NCI-H2029 (cell line): ENCODE measurements around the gene OOSP3.

Experiments used
- DNase-seq: peaks from one replicate; lab custom pipeline; 2025; lab: John Stamatoyannopoulos, UW

The OOSP3 gene

DNA sequence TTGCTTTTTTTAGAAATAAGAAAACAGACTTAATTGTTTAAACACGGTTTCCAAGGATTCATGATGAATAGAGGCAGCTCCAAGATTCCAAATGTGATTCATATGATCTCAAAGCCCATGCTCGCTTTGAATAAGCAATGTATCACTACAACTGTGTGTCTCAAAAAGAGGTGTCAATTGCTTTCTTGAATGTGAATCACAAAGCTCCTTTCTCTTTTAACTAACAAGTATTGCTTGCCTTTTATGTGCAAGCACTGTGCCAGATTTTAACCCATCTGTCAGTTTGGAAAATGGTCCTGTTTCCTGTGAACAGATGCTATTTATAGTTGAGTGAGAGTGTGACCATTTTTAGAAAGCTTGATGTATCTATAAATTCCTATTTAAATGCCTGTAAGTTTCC lies 66.1 kb downstream of the OOSP3 start:
- no peak for DNase-seq
